ENCODE measurements around the gene ART4. TPM values are rescaled to one million over a fixed set of nuclear protein-coding genes. Genes with fewer than 3 reads are reported as not detected.

Gene ART4
- total RNA-seq, 1 experiment from 2014 or later = not detected

DNA sequence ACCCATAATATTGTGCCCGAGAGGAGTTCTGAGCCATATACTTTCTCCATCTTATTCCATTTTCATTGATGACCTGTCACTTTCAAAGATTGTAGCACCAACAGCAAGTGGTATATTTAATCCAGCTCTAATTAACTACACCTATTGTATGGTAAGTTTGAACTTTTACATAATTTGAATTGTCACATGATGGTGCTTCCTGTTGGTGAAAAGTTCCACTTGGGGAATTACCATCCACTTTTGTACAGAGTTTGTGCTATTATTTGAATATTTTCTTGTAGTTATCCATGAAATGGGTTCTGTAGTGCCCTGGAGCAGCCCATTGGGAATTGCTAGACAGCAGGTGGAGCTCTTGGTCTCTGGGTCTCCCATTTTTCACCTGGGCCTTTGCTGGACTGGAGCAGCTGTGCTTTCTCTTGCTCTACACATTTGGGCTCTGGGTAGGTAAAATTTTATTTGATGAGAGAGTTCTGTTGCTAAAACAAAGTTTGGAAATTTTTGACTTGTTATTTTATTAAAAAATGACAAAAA lies 32.3 kb downstream of the ART4 start:
- POLR2A ChIA-PET = interaction anchor here (1.0 kb wide), 1 partner anchor 8 kb away, joined by 4 read pairs; the partner anchor contains the start of gene WBP11
- no peaks in the 10 kb centered on the region for H3K27me3 Mint-ChIP-seq (ENCODE audit: low read depth)
- no peaks in the 10 kb centered on the region for H3K4me1 Mint-ChIP-seq
- peak; percentile 49 for DNase-seq (ENCODE audit: low spot score)
- H3K27ac Mint-ChIP-seq = no peak overlapping the region
- no peak for TF ChIP-seq ZNF396 (CRISPR knock-in tag; IDR thresholded peaks at IDR 0.05; ENCODE audit: borderline replicate concordance)
- no peak for TF ChIP-seq ZNF138 (CRISPR knock-in tag; conservative IDR thresholded peaks at IDR 0.05)
- TF ChIP-seq, protein P1, sequence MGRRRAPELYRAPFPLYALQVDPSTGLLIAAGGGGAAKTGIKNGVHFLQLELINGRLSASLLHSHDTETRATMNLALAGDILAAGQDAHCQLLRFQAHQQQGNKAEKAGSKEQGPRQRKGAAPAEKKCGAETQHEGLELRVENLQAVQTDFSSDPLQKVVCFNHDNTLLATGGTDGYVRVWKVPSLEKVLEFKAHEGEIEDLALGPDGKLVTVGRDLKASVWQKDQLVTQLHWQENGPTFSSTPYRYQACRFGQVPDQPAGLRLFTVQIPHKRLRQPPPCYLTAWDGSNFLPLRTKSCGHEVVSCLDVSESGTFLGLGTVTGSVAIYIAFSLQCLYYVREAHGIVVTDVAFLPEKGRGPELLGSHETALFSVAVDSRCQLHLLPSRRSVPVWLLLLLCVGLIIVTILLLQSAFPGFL (CRISPR knock-in tag; IDR thresholded peaks at IDR 0.05; ENCODE audit: borderline replicate concordance) = no peak
- TF ChIP-seq, protein P2, sequence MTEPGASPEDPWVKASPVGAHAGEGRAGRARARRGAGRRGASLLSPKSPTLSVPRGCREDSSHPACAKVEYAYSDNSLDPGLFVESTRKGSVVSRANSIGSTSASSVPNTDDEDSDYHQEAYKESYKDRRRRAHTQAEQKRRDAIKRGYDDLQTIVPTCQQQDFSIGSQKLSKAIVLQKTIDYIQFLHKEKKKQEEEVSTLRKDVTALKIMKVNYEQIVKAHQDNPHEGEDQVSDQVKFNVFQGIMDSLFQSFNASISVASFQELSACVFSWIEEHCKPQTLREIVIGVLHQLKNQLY (CRISPR knock-in tag; IDR thresholded peaks at IDR 0.05) = no peak
- TF ChIP-seq JUN (CRISPR knock-in tag; IDR thresholded peaks at IDR 0.05) = no peak
- TF ChIP-seq, protein P3, sequence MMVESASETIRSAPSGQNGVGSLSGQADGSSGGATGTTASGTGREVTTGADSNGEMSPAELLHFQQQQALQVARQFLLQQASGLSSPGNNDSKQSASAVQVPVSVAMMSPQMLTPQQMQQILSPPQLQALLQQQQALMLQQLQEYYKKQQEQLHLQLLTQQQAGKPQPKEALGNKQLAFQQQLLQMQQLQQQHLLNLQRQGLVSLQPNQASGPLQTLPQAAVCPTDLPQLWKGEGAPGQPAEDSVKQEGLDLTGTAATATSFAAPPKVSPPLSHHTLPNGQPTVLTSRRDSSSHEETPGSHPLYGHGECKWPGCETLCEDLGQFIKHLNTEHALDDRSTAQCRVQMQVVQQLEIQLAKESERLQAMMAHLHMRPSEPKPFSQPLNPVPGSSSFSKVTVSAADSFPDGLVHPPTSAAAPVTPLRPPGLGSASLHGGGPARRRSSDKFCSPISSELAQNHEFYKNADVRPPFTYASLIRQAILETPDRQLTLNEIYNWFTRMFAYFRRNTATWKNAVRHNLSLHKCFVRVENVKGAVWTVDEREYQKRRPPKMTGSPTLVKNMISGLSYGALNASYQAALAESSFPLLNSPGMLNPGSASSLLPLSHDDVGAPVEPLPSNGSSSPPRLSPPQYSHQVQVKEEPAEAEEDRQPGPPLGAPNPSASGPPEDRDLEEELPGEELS (CRISPR knock-in tag; IDR thresholded peaks at IDR 0.05) = no peak
- TF ChIP-seq, protein P4, sequence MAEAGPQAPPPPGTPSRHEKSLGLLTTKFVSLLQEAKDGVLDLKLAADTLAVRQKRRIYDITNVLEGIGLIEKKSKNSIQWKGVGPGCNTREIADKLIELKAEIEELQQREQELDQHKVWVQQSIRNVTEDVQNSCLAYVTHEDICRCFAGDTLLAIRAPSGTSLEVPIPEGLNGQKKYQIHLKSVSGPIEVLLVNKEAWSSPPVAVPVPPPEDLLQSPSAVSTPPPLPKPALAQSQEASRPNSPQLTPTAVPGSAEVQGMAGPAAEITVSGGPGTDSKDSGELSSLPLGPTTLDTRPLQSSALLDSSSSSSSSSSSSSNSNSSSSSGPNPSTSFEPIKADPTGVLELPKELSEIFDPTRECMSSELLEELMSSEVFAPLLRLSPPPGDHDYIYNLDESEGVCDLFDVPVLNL (CRISPR knock-in tag; IDR thresholded peaks at IDR 0.05; ENCODE audit: borderline replicate concordance, low read depth) = no peak
- TF ChIP-seq ZNF423 (CRISPR knock-in tag; IDR thresholded peaks at IDR 0.05) = no peak
- H3K36me3 Mint-ChIP-seq = no peaks in the 10 kb centered on the region
- no peak overlapping the region for H3K4me3 Mint-ChIP-seq
- CTCF ChIA-PET = interaction anchor here (0.6 to 3.4 kb wide), 15 partner anchors 11 to 531 kb away, joined by 3 to 44 read pairs (median 5); partner anchors contain the start of gene RERG
- peak; percentile 96 for ATAC-seq
- no peaks in the 10 kb centered on the region for H3K9me3 Mint-ChIP-seq

DNA sequence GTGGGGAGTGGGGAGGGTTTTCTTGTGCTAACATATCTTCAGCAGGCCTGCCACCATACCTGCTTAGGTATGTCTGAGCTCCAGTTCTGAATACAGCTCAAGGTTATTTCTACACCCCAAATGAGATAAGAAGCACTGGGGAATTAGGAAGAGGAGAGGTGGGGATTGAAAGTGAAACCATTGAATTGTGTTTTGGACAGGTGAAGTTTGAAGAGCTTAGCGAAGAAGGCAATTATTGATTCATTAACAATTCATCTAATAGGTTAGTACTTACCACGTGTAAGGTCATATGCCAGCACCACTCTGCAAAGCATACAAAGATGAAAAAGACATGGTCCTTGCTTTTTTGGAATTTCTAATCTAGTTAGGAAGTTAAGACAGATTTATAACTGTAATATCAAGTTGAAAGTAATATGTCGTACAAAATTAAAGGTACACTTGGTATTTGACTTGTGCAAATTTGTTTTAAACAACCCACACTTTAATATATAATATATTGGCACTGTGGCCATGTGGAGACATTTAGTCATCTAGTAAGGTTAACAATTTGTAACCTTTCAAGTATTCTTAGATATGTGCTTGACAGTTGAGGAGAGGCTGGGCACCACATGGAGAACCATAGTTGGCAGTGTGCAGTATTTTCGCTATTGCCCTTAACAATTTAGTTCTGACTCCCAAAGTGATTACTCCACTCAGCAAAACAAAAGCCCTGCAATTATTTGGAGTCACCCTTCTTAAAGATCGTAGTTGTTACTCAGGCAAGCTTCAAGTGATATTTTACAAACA lies 33.0 kb downstream of the ART4 start:
- CTCF ChIA-PET = interaction anchor here (0.6 to 3.4 kb wide), 16 partner anchors 11 to 532 kb away, joined by 3 to 44 read pairs (median 4); partner anchors contain the start of gene RERG
- no peaks in the 10 kb centered on the region for H3K4me1 Mint-ChIP-seq
- POLR2A ChIA-PET = no interaction called here
- ATAC-seq = no peak
- no peaks in the 10 kb centered on the region for H3K27me3 Mint-ChIP-seq (ENCODE audit: low read depth)
- H3K36me3 Mint-ChIP-seq = no peaks in the 10 kb centered on the region
- DNase-seq (ENCODE audit: low spot score) = no peak
- no peak overlapping the region for H3K27ac Mint-ChIP-seq
- H3K9me3 Mint-ChIP-seq = no peaks in the 10 kb centered on the region
- no peak overlapping the region for H3K4me3 Mint-ChIP-seq
- TF ChIP-seq, protein P5, sequence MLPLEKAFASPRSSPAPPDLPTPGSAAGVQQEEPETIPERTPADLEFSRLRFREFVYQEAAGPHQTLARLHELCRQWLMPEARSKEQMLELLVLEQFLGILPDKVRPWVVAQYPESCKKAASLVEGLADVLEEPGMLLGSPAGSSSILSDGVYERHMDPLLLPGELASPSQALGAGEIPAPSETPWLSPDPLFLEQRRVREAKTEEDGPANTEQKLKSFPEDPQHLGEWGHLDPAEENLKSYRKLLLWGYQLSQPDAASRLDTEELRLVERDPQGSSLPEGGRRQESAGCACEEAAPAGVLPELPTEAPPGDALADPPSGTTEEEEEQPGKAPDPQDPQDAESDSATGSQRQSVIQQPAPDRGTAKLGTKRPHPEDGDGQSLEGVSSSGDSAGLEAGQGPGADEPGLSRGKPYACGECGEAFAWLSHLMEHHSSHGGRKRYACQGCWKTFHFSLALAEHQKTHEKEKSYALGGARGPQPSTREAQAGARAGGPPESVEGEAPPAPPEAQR (CRISPR knock-in tag; IDR thresholded peaks at IDR 0.05) = no peak
- TF ChIP-seq FOXP1 (CRISPR knock-in tag; IDR thresholded peaks at IDR 0.05; ENCODE audit: borderline replicate concordance) (no peak), ZBTB21 (CRISPR knock-in tag; IDR thresholded peaks at IDR 0.05; ENCODE audit: borderline replicate concordance) (no peak), KAT7 (CRISPR knock-in tag; IDR thresholded peaks at IDR 0.05; ENCODE audit: borderline replicate concordance) (no peak), SOX15 (CRISPR knock-in tag; IDR thresholded peaks at IDR 0.05) (no peak), CREB1 (CRISPR knock-in tag; IDR thresholded peaks at IDR 0.05) (no peak), NR3C1 (CRISPR knock-in tag; conservative IDR thresholded peaks at IDR 0.05; ENCODE audit: low read depth) (no peak), HMGA2 (CRISPR knock-in tag; IDR thresholded peaks at IDR 0.05) (no peak), GRHL2 (CRISPR knock-in tag; IDR thresholded peaks at IDR 0.05; ENCODE audit: insufficient replicate concordance, severe bottlenecking) (no peak), GABPB1 (CRISPR knock-in tag; IDR thresholded peaks at IDR 0.05) (no peak), ZNF219 (CRISPR knock-in tag; IDR thresholded peaks at IDR 0.05; ENCODE audit: borderline replicate concordance) (no peak)
- TF ChIP-seq, protein P6, sequence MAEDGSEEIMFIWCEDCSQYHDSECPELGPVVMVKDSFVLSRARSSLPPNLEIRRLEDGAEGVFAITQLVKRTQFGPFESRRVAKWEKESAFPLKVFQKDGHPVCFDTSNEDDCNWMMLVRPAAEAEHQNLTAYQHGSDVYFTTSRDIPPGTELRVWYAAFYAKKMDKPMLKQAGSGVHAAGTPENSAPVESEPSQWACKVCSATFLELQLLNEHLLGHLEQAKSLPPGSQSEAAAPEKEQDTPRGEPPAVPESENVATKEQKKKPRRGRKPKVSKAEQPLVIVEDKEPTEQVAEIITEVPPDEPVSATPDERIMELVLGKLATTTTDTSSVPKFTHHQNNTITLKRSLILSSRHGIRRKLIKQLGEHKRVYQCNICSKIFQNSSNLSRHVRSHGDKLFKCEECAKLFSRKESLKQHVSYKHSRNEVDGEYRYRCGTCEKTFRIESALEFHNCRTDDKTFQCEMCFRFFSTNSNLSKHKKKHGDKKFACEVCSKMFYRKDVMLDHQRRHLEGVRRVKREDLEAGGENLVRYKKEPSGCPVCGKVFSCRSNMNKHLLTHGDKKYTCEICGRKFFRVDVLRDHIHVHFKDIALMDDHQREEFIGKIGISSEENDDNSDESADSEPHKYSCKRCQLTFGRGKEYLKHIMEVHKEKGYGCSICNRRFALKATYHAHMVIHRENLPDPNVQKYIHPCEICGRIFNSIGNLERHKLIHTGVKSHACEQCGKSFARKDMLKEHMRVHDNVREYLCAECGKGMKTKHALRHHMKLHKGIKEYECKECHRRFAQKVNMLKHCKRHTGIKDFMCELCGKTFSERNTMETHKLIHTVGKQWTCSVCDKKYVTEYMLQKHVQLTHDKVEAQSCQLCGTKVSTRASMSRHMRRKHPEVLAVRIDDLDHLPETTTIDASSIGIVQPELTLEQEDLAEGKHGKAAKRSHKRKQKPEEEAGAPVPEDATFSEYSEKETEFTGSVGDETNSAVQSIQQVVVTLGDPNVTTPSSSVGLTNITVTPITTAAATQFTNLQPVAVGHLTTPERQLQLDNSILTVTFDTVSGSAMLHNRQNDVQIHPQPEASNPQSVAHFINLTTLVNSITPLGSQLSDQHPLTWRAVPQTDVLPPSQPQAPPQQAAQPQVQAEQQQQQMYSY (CRISPR knock-in tag; IDR thresholded peaks at IDR 0.05) = no peak
- TF ChIP-seq, protein P7, sequence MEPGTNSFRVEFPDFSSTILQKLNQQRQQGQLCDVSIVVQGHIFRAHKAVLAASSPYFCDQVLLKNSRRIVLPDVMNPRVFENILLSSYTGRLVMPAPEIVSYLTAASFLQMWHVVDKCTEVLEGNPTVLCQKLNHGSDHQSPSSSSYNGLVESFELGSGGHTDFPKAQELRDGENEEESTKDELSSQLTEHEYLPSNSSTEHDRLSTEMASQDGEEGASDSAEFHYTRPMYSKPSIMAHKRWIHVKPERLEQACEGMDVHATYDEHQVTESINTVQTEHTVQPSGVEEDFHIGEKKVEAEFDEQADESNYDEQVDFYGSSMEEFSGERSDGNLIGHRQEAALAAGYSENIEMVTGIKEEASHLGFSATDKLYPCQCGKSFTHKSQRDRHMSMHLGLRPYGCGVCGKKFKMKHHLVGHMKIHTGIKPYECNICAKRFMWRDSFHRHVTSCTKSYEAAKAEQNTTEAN (CRISPR knock-in tag; IDR thresholded peaks at IDR 0.05) = no peak
